Kidney epithelial cell (primary cell): Measurements from ENCODE around the gene APBB2. TPM values are rescaled to one million over a fixed set of nuclear protein-coding genes. Genes with fewer than 3 reads are reported as not detected.

Experiments used
- DNase-seq: peaks from one replicate; pipeline ENCODE4 v3.0.0-alpha.2; 2010; ENCODE audit warnings: low read depth
- H3K27me3 ChIP-seq: 2 replicates; pipeline ENCODE4 v1.6.0; 2011; ENCODE audit warnings: low read length; ENCODE audit not compliant: control insufficient read depth, insufficient read depth
- H3K36me3 ChIP-seq: 2 replicates; pipeline ENCODE4 v1.5.1; 2011; ENCODE audit warnings: low read length; ENCODE audit not compliant: control insufficient read depth, insufficient read depth
- H3K4me3 ChIP-seq: 2 replicates; pipeline ENCODE4 v1.5.1; 2011; ENCODE audit warnings: low read depth, mild to moderate bottlenecking, control low read depth, low read length
- CTCF ChIP-seq: IDR thresholded peaks from 2 replicates; pipeline ENCODE4 v1.5.1; 2011; ENCODE audit warnings: mild to moderate bottlenecking, moderate library complexity, low read length, control low read depth, inconsistent platforms; ENCODE audit not compliant: insufficient read depth, poor library complexity, severe bottlenecking
- total RNA-seq: library from RNA; depleted of rRNA; stranded (reverse); fragments of >200 nt; gene quantifications from 2 replicates; pipeline ENCODE4 v1.2.3, GENCODE V29; 2015

APBB2 gene
- total RNA-seq, 1 donor from 2014 or later: 52.0 TPM

DNA sequence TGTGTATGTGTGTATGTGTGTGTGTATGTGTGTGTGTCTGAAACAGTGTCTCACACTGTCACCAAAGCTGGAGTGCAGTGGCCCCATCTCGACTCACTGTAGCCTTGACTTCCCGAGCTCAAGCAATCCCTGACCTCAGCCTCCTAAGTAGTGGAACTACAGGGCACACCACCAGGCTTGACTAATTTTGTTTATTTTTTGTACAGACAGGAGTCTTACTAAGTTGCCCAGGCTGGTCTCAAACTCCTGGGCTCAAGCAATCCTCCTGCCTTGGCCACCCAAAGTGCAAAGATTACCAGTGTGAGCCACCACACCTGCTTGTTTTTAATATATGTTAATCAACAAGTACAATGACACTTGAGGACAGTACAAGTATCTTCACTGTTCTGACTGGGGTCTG, 92.4 kb downstream of the APBB2 start:
- H3K4me3 ChIP-seq: no peak overlapping the region
- no peaks in the 10 kb centered on the region for H3K27me3 ChIP-seq
- DNase-seq: no peak
- no peaks in the 10 kb centered on the region for H3K36me3 ChIP-seq
- no peak for TF ChIP-seq CTCF

- H3K4me3 ChIP-seq: no peak overlapping the region
- DNase-seq: no peak
Observed at GRCh38 chr4:41120297-41121217, 93.8 kb downstream of the APBB2 start.

GRCh38 chr4:41119867-41120295, 94.5 kb downstream of the APBB2 start:
- H3K4me3 ChIP-seq: no peak overlapping the region
- no peaks in the 10 kb centered on the region for H3K27me3 ChIP-seq
- TF ChIP-seq CTCF: no peak
- no peak for DNase-seq
- no peaks in the 10 kb centered on the region for H3K36me3 ChIP-seq

More at GRCh38 chr4:41120297-41121217, 93.8 kb downstream of the APBB2 start:
- TF ChIP-seq CTCF: no peak
- H3K36me3 ChIP-seq: no peaks in the 10 kb centered on the region
- H3K27me3 ChIP-seq: no peaks in the 10 kb centered on the region

DNA sequence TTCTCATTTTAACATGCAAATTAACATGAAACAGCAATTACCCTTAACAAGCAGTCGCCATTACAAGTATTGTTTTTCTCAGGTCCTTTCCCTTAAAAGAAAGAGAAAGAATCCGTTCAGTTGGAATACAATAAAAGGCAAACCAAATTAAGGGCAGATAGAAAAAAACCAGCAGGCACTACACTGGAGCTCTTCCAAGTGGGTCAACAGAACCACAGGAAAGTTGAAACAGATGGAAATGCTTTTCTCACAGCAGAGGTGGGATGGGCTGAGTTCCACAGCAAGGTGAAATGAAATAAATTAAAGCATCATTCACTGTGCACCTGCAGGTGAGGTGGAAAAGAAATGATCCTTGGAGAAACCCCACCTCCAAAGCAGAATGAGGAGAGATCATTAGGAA, 102.6 kb downstream of the APBB2 start:
- Histone ChIP-seq H3K27me3 (no peaks in the 10 kb centered on the region), H3K36me3 (no peaks in the 10 kb centered on the region), H3K4me3 (no peak overlapping the region)
- TF ChIP-seq CTCF: no peak
- no peak for DNase-seq

DNA sequence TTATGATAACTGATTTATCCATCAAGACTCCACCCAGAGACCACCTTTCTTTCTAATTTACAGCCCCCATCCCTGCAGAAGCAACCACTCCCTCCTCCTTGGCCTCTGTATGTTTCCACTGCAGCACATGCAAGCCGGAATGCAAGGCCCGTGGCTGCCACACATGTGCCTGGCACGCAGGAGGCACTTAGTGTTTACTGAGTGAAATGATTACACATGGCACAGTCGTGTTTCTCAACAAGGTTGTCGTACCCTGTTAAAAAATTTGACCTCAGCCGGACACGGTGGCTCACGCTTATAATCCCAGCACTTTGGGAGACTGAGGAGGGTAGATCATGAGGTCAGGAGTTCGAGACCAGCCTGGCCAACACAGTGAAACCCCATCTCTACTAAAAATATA, 104.3 kb downstream of the APBB2 start:
- TF ChIP-seq CTCF: no peak
- no peaks in the 10 kb centered on the region for H3K27me3 ChIP-seq

More for the DNA sequence above, 104.3 kb downstream of the APBB2 start:
- H3K36me3 ChIP-seq: no peaks in the 10 kb centered on the region
- H3K4me3 ChIP-seq: no peak overlapping the region
- no peak for DNase-seq
